HepG2 (cell line): ENCODE results near the gene SRP14. TPM values are rescaled to one million over a fixed set of nuclear protein-coding genes. Genes with fewer than 3 reads are reported as not detected.
A peak's percentile ranks its signal among the peaks of the same experiment; 100 is the strongest.

Source experiments
- HMGXB4 ChIP-seq, 2 experiments: sonication (generic) in 1 of 2; formaldehyde crosslinking in 1 of 2; IDR thresholded peaks; 2 replicates each; pipeline versions ENCODE4 v1.4.0 to v1.6.1; 2018 to 2020; ENCODE audit warnings: missing genetic modification reagents in 2 of 2, borderline replicate concordance in 1 of 2, low read depth in 1 of 2, mild to moderate bottlenecking in 1 of 2, missing biosample characterization in 1 of 2
- HNRNPL ChIP-seq: fragments of 200-400 bp; formaldehyde crosslinking; IDR thresholded peaks from 2 replicates; pipeline ENCODE4 v1.6.1; 2017; ENCODE audit warnings: mild to moderate bottlenecking, low read depth, low read length
- KLF13 ChIP-seq: sonication (generic); formaldehyde crosslinking; IDR thresholded peaks from 2 replicates; pipeline ENCODE4 v1.4.0; 2020; ENCODE audit warnings: mild to moderate bottlenecking, missing genetic modification reagents
- SRF ChIP-seq: IDR thresholded peaks from 2 replicates; pipeline ENCODE4 v1.6.1; 2011; ENCODE audit warnings: mild to moderate bottlenecking, low read depth, low read length, moderate library complexity
- ZBTB20 ChIP-seq: sonication (generic); formaldehyde crosslinking; IDR thresholded peaks from 2 replicates; pipeline ENCODE4 v1.8.1; 2023; ENCODE audit warnings: missing genetic modification reagents, low read depth, mild to moderate bottlenecking, borderline replicate concordance
- ZC3H13 ChIP-seq: sonication (generic); formaldehyde crosslinking; IDR thresholded peaks from 2 replicates; pipeline ENCODE4 v1.8.1; 2023; ENCODE audit warnings: mild to moderate bottlenecking, missing genetic modification reagents, moderate library complexity
- ZNF367 ChIP-seq: sonication (generic); formaldehyde crosslinking; IDR thresholded peaks from 2 replicates; pipeline ENCODE4 v1.4.0; 2020; ENCODE audit warnings: missing genetic modification reagents, borderline replicate concordance
- ZNF569 ChIP-seq: sonication (generic); formaldehyde crosslinking; IDR thresholded peaks from 2 replicates; pipeline ENCODE4 v1.5.0; 2020; ENCODE audit warnings: mild to moderate bottlenecking, missing genetic modification reagents, moderate library complexity, borderline replicate concordance
- ZNF761 ChIP-seq: sonication (generic); formaldehyde crosslinking; conservative IDR thresholded peaks from 2 replicates; pipeline ENCODE4 v1.4.0; 2020; ENCODE audit warnings: mild to moderate bottlenecking, missing genetic modification reagents
- ZSCAN12 ChIP-seq: sonication (generic); formaldehyde crosslinking; IDR thresholded peaks from 2 replicates; pipeline ENCODE4 v1.9.0; 2021; ENCODE audit warnings: mild to moderate bottlenecking, missing genetic modification reagents
- ZSCAN9 ChIP-seq: IDR thresholded peaks from 2 replicates; pipeline ENCODE4 v1.6.1; 2016; ENCODE audit warnings: borderline replicate concordance
- polyA plus RNA-seq, 8 experiments: library from polyadenylated mRNA; depleted of rRNA in 3 of 8; stranded (reverse) in 7 of 8; unstranded in 1 of 8; fragments of >200 nt; fragmentation: Illumina TruSeq in 4 of 8; extraction: Trizol in 4 of 8; gene quantifications; 2 replicates each; pipeline versions ENCODE4 v1.2.1 to v1.2.3, GENCODE V29; 2011 to 2016; ENCODE audit warnings: low read depth in 4 of 8, missing spikeins in 1 of 8, mixed read lengths in 1 of 8; ENCODE audit not compliant: insufficient read depth in 1 of 8
- total RNA-seq, 5 experiments: library from RNA; depleted of rRNA; stranded (reverse); fragments of >200 nt; fragmentation: Illumina TruSeq; extraction: Trizol; gene quantifications; 2 replicates each; pipeline ENCODE4 v1.2.3, GENCODE V29; 2016; ENCODE audit warnings: low read depth in 1 of 5
- TF ChIP-seq, protein P1 (sequence below): IDR thresholded peaks from 2 replicates; pipeline ENCODE4 v1.6.1; 2018; ENCODE audit warnings: missing genetic modification reagents
- TF ChIP-seq, protein P2 (sequence below): IDR thresholded peaks from 2 replicates; pipeline ENCODE4 v1.4.0; 2020; ENCODE audit warnings: mild to moderate bottlenecking, missing genetic modification reagents

SRP14 gene
- total and polyA plus RNA-seq, 2 of the 13 experiments (the other 11 are each of a cell fraction or from before 2014, with no cell fraction given) = 208 to 356 TPM

GRCh38 chr15:40087991-40088928 lies 49.3 kb upstream of the SRP14 start (continued):
- TF ChIP-seq KLF13 (CRISPR knock-in tag) (no peak), ZNF367 (no peak), ZNF569 (CRISPR knock-in tag) (no peak), ZC3H13 (CRISPR knock-in tag) (no peak; the same call in 1 of the 2 replicates), SRF (no peak), ZSCAN9 (CRISPR knock-in tag) (peak; percentile 73; the same call in 1 of the 2 replicates), ZSCAN12 (CRISPR knock-in tag) (no peak), HNRNPL (0 out of 2 replicates have a peak, but pooled peaks have one; percentile 46), HMGXB4 (CRISPR knock-in tag; IDR thresholded peaks at IDR 0.05; ENCODE audit: borderline replicate concordance in 1 of 2, low read depth in 1 of 2) (peak; percentile 52 to 58; a peak in 1 of 4 replicates), ZNF761 (CRISPR knock-in tag) (peak; percentile 94; the same call in 1 of the 2 replicates), ZBTB20 (CRISPR knock-in tag) (no peak)
- TF ChIP-seq, protein P1, sequence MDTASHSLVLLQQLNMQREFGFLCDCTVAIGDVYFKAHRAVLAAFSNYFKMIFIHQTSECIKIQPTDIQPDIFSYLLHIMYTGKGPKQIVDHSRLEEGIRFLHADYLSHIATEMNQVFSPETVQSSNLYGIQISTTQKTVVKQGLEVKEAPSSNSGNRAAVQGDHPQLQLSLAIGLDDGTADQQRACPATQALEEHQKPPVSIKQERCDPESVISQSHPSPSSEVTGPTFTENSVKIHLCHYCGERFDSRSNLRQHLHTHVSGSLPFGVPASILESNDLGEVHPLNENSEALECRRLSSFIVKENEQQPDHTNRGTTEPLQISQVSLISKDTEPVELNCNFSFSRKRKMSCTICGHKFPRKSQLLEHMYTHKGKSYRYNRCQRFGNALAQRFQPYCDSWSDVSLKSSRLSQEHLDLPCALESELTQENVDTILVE (CRISPR knock-in tag) = 0 out of 2 replicates have a peak, but pooled peaks have one; percentile 25
- TF ChIP-seq, protein P2, sequence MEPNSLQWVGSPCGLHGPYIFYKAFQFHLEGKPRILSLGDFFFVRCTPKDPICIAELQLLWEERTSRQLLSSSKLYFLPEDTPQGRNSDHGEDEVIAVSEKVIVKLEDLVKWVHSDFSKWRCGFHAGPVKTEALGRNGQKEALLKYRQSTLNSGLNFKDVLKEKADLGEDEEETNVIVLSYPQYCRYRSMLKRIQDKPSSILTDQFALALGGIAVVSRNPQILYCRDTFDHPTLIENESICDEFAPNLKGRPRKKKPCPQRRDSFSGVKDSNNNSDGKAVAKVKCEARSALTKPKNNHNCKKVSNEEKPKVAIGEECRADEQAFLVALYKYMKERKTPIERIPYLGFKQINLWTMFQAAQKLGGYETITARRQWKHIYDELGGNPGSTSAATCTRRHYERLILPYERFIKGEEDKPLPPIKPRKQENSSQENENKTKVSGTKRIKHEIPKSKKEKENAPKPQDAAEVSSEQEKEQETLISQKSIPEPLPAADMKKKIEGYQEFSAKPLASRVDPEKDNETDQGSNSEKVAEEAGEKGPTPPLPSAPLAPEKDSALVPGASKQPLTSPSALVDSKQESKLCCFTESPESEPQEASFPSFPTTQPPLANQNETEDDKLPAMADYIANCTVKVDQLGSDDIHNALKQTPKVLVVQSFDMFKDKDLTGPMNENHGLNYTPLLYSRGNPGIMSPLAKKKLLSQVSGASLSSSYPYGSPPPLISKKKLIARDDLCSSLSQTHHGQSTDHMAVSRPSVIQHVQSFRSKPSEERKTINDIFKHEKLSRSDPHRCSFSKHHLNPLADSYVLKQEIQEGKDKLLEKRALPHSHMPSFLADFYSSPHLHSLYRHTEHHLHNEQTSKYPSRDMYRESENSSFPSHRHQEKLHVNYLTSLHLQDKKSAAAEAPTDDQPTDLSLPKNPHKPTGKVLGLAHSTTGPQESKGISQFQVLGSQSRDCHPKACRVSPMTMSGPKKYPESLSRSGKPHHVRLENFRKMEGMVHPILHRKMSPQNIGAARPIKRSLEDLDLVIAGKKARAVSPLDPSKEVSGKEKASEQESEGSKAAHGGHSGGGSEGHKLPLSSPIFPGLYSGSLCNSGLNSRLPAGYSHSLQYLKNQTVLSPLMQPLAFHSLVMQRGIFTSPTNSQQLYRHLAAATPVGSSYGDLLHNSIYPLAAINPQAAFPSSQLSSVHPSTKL = peak; percentile 91
